HEK293T (cell line): ENCODE results near the gene SELENOT.

ENCODE experiments used
- CTCF ChIA-PET: fragments of 350-600 bp; formaldehyde crosslinking; extraction: SDS; loops from one replicate; lab custom pipeline; 2021; ENCODE audit warnings: antibody characterized with exemption, inconsistent platforms; lab: Yijun Ruan, JAX
- POLR2A ChIA-PET: fragments of 350-600 bp; formaldehyde crosslinking; extraction: SDS; loops from one replicate; lab custom pipeline; 2020; ENCODE audit warnings: antibody characterized with exemption, inconsistent platforms; lab: Yijun Ruan, JAX
- DNase-seq: peaks from one replicate; pipeline ENCODE4 v3.0.0; 2012; ENCODE audit warnings: mixed read lengths; ENCODE audit errors: extremely low spot score
- ARNT ChIP-seq: fragments of 450-650 bp; IDR thresholded peaks from 2 replicates; pipeline ENCODE4 v1.6.1; 2017; ENCODE audit warnings: mild to moderate bottlenecking
- BHLHE40 ChIP-seq: fragments of 450-650 bp; IDR thresholded peaks from 2 replicates; pipeline ENCODE4 v1.6.1; 2016; ENCODE audit warnings: mild to moderate bottlenecking, moderate library complexity, borderline replicate concordance
- CTBP1 ChIP-seq: fragments of 450-650 bp; IDR thresholded peaks from 2 replicates; pipeline ENCODE4 v1.6.1; 2016; ENCODE audit warnings: borderline replicate concordance
- ELF4 ChIP-seq: fragments of 450-650 bp; IDR thresholded peaks from 2 replicates; pipeline ENCODE4 v1.6.1; 2017; ENCODE audit warnings: antibody characterized with exemption
- FOXA1 ChIP-seq: fragments of 450-650 bp; IDR thresholded peaks from 2 replicates; pipeline ENCODE4 v1.6.1; 2016; ENCODE audit warnings: mild to moderate bottlenecking
- FOXK2 ChIP-seq: fragments of 450-650 bp; IDR thresholded peaks from 2 replicates; pipeline ENCODE4 v1.6.1; 2016; ENCODE audit warnings: mild to moderate bottlenecking
- FOXM1 ChIP-seq: fragments of 450-650 bp; IDR thresholded peaks from 2 replicates; pipeline ENCODE4 v1.6.1; 2017; ENCODE audit warnings: mild to moderate bottlenecking, borderline replicate concordance
- L3MBTL2 ChIP-seq: fragments of 450-650 bp; conservative IDR thresholded peaks from 2 replicates; pipeline ENCODE4 v1.6.1; 2016; ENCODE audit warnings: mild to moderate bottlenecking
- LEF1 ChIP-seq: fragments of 450-650 bp; IDR thresholded peaks from 2 replicates; pipeline ENCODE4 v1.6.1; 2017; ENCODE audit warnings: mild to moderate bottlenecking, borderline replicate concordance
- NFRKB ChIP-seq: fragments of 450-650 bp; IDR thresholded peaks from 2 replicates; pipeline ENCODE4 v1.6.1; 2016; ENCODE audit warnings: mild to moderate bottlenecking, moderate library complexity
- SP1 ChIP-seq: fragments of 450-650 bp; IDR thresholded peaks from 2 replicates; pipeline ENCODE4 v1.6.1; 2017
- SUZ12 ChIP-seq: fragments of 450-650 bp; IDR thresholded peaks from 2 replicates; pipeline ENCODE4 v1.6.1; 2016; ENCODE audit warnings: mild to moderate bottlenecking
- TARDBP ChIP-seq: fragments of 450-650 bp; IDR thresholded peaks from 2 replicates; pipeline ENCODE4 v1.6.1; 2016
- ZNF384 ChIP-seq: fragments of 450-650 bp; IDR thresholded peaks from 2 replicates; pipeline ENCODE4 v1.6.1; 2016
- TF ChIP-seq, protein P1 (sequence below): fragments of 450-650 bp; IDR thresholded peaks from 2 replicates; pipeline ENCODE4 v1.6.1; 2016

SELENOT gene, protein sequence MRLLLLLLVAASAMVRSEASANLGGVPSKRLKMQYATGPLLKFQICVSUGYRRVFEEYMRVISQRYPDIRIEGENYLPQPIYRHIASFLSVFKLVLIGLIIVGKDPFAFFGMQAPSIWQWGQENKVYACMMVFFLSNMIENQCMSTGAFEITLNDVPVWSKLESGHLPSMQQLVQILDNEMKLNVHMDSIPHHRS

DNA sequence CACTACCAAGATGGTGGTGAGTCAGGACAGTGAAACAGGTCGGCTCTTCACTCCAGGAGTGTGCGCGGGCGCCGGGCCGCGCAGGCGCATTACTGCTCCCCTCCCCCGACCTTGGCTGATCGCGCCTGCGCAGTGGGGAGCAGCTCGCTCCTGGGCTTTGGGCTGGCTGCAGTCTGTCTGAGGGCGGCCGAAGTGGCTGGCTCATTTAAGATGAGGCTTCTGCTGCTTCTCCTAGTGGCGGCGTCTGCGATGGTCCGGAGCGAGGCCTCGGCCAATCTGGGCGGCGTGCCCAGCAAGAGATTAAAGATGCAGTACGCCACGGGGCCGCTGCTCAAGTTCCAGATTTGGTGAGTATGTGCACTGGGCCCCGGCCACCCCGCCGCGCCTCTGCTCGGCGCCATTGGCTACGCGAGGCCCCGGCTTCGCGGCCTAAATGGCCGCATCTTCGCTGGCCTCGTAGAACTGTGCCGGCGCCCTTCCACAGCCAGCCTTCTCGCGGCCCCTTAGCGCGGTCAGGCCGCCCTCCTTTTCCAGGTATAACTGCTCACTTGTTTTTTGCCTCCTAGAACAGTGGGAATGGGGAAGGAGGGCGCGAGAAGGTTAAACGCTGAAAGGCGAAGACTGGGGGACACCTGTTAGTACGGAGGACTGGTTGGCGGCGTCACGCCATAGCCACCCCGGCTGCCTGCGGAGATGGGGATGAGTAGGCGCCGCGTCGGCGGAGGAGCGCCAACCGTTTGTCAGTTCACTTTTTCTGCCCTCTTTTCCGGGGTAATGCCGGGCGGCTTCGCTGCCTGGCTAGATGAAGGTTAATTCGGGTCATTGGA, at the start of gene SELENOT:
TSS of gene SELENOT (plus strand) at position 169 of the 827 bp plus-strand sequence. CDS start at position 211, 42 bp downstream.
- DNase-seq = peak; percentile 97
- POLR2A ChIA-PET = interaction anchor here (0.5 to 1.4 kb wide), 15 partner anchors 11 to 161 kb away, joined by 3 to 5 read pairs (median 4); partner anchors contain the start of genes EIF2A and SERP1
- CTCF ChIA-PET = interaction anchor here (0.5 kb wide), 1 partner anchor 60 kb away, joined by 3 read pairs; no protein-coding TSS in a partner anchor
- TF ChIP-seq NFRKB (peak; percentile 51; the same call in 1 of the 2 replicates), TARDBP (no peak), ELF4 (peak; percentile 65)

DNA sequence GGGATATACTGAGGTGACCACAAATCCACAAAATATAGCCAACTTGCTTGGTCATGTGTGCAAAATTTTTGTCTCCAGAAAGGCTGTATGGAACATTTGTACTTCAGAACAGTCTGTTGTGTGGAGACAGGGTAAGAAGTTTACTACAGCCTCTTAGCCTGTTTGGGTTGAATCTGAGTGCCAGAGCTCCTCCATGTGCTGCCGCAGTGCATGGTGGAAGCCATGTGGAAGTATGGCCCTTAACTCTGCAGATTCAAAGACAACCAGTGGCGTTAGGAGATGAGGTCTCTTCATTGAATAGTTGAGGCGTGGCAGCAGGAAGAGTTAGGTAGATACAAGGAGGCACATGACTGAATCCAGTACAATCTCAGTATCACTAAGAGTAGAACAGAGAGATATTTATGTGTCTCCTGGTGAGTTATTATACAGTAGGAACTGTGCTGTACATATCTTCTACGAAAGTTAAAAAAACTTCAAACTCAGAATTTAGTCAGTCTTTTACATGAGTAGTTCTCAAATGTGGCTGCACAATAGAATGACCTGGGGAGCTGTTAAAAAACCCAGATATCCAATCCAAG, 47.2 kb upstream of the SELENOT start:
- no peak for TF ChIP-seq NFRKB
- no peak for TF ChIP-seq FOXA1
- no peak for TF ChIP-seq BHLHE40
- TF ChIP-seq ELF4 = no peak
- TF ChIP-seq, protein P1, sequence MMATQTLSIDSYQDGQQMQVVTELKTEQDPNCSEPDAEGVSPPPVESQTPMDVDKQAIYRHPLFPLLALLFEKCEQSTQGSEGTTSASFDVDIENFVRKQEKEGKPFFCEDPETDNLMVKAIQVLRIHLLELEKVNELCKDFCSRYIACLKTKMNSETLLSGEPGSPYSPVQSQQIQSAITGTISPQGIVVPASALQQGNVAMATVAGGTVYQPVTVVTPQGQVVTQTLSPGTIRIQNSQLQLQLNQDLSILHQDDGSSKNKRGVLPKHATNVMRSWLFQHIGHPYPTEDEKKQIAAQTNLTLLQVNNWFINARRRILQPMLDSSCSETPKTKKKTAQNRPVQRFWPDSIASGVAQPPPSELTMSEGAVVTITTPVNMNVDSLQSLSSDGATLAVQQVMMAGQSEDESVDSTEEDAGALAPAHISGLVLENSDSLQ = no peak
- TF ChIP-seq FOXM1 = no peak
- no peak for TF ChIP-seq SP1
- no peak for TF ChIP-seq SUZ12
- no peak for TF ChIP-seq TARDBP
- no peak for TF ChIP-seq ARNT
- ChIA-PET POLR2A (interaction anchor here (1.3 to 2.1 kb wide), 2 partner anchors 10 to 46 kb away, joined by 4 to 9 read pairs; partner anchors contain the start of genes EIF2A and SERP1), CTCF (no interaction called here)
- DNase-seq = no peak

DNA sequence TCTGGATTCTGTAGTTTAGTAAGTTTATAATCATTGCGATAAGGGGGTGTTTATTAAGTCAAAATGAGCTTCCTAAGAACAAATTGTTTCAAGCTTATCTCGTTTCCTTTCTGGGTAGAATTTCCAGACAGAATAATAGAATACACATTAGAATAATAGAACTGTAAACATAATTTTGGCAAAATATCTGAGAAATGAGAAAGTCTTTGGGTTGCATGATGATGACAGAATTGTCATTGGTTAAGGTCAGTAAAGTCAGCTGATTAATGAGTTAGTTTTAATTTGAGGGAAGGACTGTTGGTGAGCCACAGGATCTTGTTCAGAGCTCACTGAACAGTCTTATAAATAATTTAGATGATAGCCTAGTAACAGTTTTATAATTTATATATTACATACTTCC, 46.3 kb upstream of the SELENOT start:
- POLR2A ChIA-PET = interaction anchor here (1.3 to 2.1 kb wide), 2 partner anchors 11 to 46 kb away, joined by 4 to 9 read pairs; partner anchors contain the start of genes EIF2A and SERP1

DNA sequence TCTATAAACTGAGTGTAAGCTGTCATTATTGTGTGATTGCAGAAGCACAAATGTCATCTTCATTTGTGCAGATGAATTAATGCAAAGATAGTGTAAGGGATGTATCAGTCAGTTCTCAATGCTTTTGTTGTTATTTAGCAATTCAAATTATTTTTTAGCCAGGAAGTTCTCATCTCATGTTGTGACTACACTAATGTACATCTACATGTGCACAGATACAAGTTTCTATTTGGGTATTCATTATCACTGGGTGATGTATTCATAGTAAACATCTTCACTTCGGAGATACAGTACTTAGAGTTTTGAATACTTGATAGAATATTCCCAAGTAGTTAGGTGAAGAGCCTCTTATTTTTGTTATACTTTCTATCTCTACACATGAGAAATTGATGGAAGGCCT, 45.4 kb upstream of the SELENOT start:
- DNase-seq = no peak
- CTCF ChIA-PET = no interaction called here
- POLR2A ChIA-PET = interaction anchor here (2.1 kb wide), 1 partner anchor 11 kb away, joined by 9 read pairs; the partner anchor contains the start of genes EIF2A and SERP1
- TF ChIP-seq LEF1 (no peak), CTBP1 (no peak), ARNT (no peak), SUZ12 (no peak)
- TF ChIP-seq, protein P1 = no peak

More for the DNA sequence above, 46.3 kb upstream of the SELENOT start:
- no peak for DNase-seq
- CTCF ChIA-PET = no interaction called here
- no peak for TF ChIP-seq SUZ12
- no peak for TF ChIP-seq ELF4
- TF ChIP-seq, protein P1 = no peak
- TF ChIP-seq BHLHE40 = no peak
- no peak for TF ChIP-seq ZNF384
- TF ChIP-seq FOXK2 = no peak
- no peak for TF ChIP-seq FOXM1
- no peak for TF ChIP-seq SP1
- TF ChIP-seq NFRKB = no peak
- no peak for TF ChIP-seq L3MBTL2
- TF ChIP-seq TARDBP = no peak
- no peak for TF ChIP-seq FOXA1
- TF ChIP-seq CTBP1 = no peak
- no peak for TF ChIP-seq LEF1

DNA sequence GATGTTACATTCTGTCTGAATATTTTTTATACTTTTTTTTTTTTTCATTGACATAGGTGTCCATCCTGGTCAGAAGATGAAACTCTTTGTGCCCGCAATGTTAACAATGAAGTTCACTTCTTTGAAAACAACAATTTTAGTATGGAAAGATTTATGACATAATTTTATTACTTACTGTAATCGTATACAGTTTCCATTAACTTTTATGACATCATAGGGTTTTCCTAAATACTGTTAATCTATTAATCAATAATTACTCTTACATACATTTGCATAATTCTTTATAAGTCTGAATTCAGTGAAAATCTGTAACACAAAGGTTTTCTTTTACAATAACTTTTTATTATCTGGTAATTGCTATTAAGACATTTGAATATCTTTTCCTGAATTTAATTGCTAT, 38.9 kb upstream of the SELENOT start:
- CTCF ChIA-PET = no interaction called here
- no peak for TF ChIP-seq CTBP1
- TF ChIP-seq L3MBTL2 = no peak
- no peak for TF ChIP-seq ELF4
- TF ChIP-seq LEF1 = no peak
- no peak for TF ChIP-seq ARNT
- TF ChIP-seq, protein P1 = no peak
- TF ChIP-seq TARDBP = no peak
- no peak for TF ChIP-seq ZNF384
- TF ChIP-seq NFRKB = no peak
- no peak for TF ChIP-seq FOXM1
- DNase-seq = no peak
- POLR2A ChIA-PET = no interaction called here
